ENCODE measurements around the gene DCTD. TPM values are rescaled to one million over a fixed set of nuclear protein-coding genes. Genes with fewer than 3 reads are reported as not detected.

DCTD gene
- total RNA-seq, 1 donor: 91.2 TPM

DNA sequence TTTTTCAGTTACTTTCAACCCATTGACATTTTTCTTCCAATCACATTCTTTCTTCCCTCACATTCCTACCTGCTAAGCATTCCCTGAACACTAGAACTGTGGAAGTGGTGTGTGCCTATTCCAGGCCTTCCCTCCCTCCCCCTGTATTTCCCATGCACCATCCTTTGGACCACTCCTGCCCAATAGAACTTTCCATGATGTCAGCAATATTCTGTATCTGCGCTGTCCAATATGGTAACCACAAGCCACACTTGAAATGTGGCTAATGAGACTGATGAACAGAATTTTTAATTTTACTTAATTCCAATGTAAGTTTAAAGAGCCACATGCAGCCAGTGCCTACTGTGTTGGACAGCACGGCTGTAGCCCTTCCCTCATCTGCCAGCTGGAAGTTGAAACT is 57.5 kb downstream of the DCTD start:
- H3K4me3 ChIP-seq (ENCODE audit: low read depth, low read length): no peak overlapping the region
- TF ChIP-seq, protein P1, sequence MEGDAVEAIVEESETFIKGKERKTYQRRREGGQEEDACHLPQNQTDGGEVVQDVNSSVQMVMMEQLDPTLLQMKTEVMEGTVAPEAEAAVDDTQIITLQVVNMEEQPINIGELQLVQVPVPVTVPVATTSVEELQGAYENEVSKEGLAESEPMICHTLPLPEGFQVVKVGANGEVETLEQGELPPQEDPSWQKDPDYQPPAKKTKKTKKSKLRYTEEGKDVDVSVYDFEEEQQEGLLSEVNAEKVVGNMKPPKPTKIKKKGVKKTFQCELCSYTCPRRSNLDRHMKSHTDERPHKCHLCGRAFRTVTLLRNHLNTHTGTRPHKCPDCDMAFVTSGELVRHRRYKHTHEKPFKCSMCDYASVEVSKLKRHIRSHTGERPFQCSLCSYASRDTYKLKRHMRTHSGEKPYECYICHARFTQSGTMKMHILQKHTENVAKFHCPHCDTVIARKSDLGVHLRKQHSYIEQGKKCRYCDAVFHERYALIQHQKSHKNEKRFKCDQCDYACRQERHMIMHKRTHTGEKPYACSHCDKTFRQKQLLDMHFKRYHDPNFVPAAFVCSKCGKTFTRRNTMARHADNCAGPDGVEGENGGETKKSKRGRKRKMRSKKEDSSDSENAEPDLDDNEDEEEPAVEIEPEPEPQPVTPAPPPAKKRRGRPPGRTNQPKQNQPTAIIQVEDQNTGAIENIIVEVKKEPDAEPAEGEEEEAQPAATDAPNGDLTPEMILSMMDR (IDR thresholded peaks at IDR 0.05; ENCODE audit: insufficient read depth, low read length): no peak
- no peak for DNase-seq (ENCODE audit: low read depth)

GRCh38 chr4:182858711-182859110 is 58.5 kb downstream of the DCTD start:
- TF ChIP-seq, protein P1 (IDR thresholded peaks at IDR 0.05; ENCODE audit: insufficient read depth, low read length): no peak
- H3K4me3 ChIP-seq (ENCODE audit: low read depth, low read length): no peak overlapping the region
- no peak for DNase-seq (ENCODE audit: low read depth)

DNA sequence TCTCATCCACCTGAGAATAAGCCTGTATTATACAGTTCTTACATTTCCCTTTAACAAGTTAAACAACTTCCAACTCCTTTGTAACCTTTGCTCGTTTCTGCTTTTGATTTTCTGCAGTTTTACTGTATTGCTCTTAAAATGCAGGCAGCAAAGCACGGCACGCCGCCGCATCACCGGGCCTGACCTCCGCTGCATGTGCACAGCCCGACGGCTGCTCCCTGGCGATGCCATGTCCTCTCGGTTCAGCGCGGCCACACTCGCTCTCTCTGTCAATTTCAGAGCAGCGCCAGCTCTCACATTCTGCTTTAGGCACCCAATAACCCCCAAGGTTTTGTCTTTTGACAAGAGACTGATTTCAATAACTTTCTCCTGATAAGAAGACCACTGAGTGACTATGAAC is 60.3 kb downstream of the DCTD start:
- no peak overlapping the region for H3K4me3 ChIP-seq (ENCODE audit: low read depth, low read length)
- no peak for DNase-seq (ENCODE audit: low read depth)
- TF ChIP-seq, protein P1 (IDR thresholded peaks at IDR 0.05; ENCODE audit: insufficient read depth, low read length): no peak

DNA sequence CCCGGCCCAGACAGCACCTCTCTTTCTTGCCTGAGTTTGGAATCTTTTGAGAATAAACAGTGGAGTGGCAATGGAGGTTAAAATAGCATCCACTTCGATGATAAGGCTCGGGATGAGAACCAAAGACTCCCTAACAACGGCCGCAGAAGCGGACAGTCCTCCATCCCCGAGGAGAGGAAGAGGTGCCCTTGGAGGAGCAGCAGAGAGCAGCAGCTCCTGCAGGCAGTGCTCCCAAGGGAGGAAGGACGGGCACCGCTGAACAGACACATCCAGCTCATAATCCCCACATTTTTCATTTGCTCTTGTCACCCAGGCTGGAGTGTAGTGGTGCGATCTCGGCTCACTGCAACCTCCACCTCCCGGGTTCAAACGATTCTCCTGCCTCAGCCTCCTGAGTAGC is 61.3 kb downstream of the DCTD start:
- TF ChIP-seq, protein P1 (IDR thresholded peaks at IDR 0.05; ENCODE audit: insufficient read depth, low read length): no peak
- DNase-seq (ENCODE audit: low read depth): no peak

DNA sequence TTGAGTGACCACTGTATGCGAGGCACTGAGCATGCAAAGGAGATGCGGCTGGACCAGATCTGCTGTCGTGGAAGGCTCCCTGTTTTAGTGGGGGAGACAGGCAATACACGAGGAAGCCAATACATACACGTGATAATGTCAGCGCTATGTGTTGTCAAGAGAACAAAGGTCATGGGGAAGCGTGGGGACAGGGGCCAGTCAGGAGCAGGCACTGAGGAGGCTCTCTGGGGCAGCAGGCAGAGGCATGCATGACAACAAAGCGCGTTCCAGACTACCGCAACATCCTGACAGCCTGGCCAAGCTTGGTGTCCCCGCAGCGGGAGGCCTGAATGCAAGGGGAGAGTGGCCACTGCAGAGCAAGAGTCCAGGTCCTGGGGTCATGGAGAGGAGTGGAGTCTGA is 61.9 kb downstream of the DCTD start:
- DNase-seq (ENCODE audit: low read depth): no peak
- TF ChIP-seq, protein P1 (IDR thresholded peaks at IDR 0.05; ENCODE audit: insufficient read depth, low read length): no peak
- no peak overlapping the region for H3K4me3 ChIP-seq (ENCODE audit: low read depth, low read length)

More for the DNA sequence above, 61.3 kb downstream of the DCTD start:
- no peak overlapping the region for H3K4me3 ChIP-seq (ENCODE audit: low read depth, low read length)

DNA sequence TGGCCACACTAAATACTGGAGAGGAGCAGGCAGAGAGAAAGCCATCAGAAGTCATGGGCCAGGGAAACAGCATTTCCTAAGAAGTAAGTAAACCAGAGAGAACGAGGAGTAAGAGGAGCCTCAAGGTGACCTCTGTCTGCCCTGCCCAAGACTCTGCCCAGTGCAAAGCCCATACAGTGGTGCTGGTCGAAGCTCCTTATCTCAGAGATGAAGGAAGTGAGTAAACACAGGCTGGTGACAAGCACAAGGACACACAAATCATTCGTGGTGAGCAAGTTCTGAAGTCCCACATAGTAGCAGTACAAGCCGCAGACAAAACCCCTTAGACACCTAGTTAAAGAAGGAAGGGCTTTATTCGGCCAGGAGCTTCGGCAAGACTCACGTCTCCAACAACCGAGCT is 62.7 kb downstream of the DCTD start:
- DNase-seq (ENCODE audit: low read depth): no peak
- TF ChIP-seq, protein P1 (IDR thresholded peaks at IDR 0.05; ENCODE audit: insufficient read depth, low read length): no peak
- no peak overlapping the region for H3K4me3 ChIP-seq (ENCODE audit: low read depth, low read length)

DNA sequence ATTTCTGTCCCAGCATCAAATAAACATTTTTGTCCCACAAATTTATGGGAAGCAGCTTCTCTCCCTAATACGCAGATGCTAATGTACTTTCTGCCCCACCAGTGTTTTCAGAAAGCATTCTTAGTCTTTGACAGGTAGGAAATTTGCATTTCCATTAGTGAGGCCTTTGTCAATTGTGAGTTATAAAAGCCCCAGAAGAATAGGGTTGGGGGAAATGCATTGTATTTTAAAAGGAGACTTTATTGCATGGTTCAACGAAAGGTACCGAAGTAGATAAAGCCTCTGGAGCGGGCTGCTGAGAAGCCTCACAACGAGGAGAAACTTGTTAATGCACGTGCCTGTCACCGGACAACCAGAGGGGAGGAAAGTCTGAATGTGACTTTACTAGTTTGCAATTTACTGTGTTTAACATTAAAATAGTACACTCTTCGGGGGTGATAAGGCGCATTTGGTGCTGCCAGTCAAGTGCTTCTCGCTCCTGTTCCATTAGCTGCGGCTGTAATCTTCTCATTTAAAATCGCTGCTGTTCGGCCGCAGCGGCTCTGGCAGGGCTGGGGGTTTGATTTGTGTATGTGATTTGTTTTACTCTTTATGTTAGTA is 63.4 kb downstream of the DCTD start:
- no peak overlapping the region for H3K4me3 ChIP-seq (ENCODE audit: low read depth, low read length)
- TF ChIP-seq, protein P1 (IDR thresholded peaks at IDR 0.05; ENCODE audit: insufficient read depth, low read length): no peak
- no peak for DNase-seq (ENCODE audit: low read depth)

All from fibroblast of the aortic adventitia (primary cell).